Brain microvascular endothelial cell (primary cell): ENCODE measurements around the gene TUBA1B.
"Not testable (repeated sequence)": the region's sequence is repeated elsewhere in the genome, so short reads cannot be mapped to it uniquely, and the experiment has no call there.

Experiments used
- DNase-seq: peaks from one replicate; pipeline ENCODE4 v3.0.0-alpha.2; 2020
- H3K27ac ChIP-seq: fragments of 250-450 bp; sonication (Bioruptor Pico); 2 replicates; pipeline ENCODE4 v1.5.1; 2020; ENCODE audit warnings: mild to moderate bottlenecking, moderate library complexity
- H3K27me3 ChIP-seq: fragments of 250-450 bp; sonication (Bioruptor Pico); replicated peaks from 2 replicates; pipeline ENCODE4 v1.5.1; 2020; ENCODE audit warnings: mild to moderate bottlenecking
- H3K36me3 ChIP-seq: fragments of 250-450 bp; sonication (Bioruptor Pico); replicated peaks from 2 replicates; pipeline ENCODE4 v1.5.1; 2020; ENCODE audit warnings: mild to moderate bottlenecking
- H3K4me3 ChIP-seq: 2 replicates; pipeline ENCODE4 v1.5.1; 2011; ENCODE audit warnings: low read depth, mild to moderate bottlenecking, control low read depth, low read length, moderate library complexity
- CTCF ChIP-seq: IDR thresholded peaks from 2 replicates; pipeline ENCODE4 v1.5.1; 2011; ENCODE audit warnings: low read depth, mild to moderate bottlenecking, moderate library complexity, low read length, control low read depth, inconsistent platforms; ENCODE audit errors: missing control alignments
- in situ Hi-C: cut with HindIII; loops from 2 replicates; pipeline ENCODE4 v1.10.0; 2017; ENCODE audit warnings: low sequenced_read_pairs, low pct_ligation_motif_present

TUBA1B gene

GRCh38 chr12:49131051-49131893 lies at the start of gene TUBA1B:
Gene TUBA1B (minus strand): TSS chr12:49131395. CDS start chr12:49131300, 95 bp downstream.
- in situ Hi-C loops, result no loop called here
- Histone ChIP-seq H3K27ac (peak within 1 kb of the TSS; percentile 98), H3K27me3 (no peaks in the 10 kb centered on the region), H3K4me3 (peak within 1 kb of the TSS; percentile 98), H3K36me3 (peaks cover 36% of the 10 kb centered on the region)
- TF ChIP-seq CTCF, result no peak
- peak; percentile 77 for DNase-seq

GRCh38 chr12:49174218-49174617 lies 43.0 kb upstream of the TUBA1B start:
- in situ Hi-C loops, result no loop called here
- no peak for TF ChIP-seq CTCF
- DNase-seq, result no peak
- Histone ChIP-seq H3K27me3 (no peaks in the 10 kb centered on the region), H3K36me3 (no peaks in the 10 kb centered on the region), H3K4me3 (no peak overlapping the region), H3K27ac (no peak overlapping the region)

DNA sequence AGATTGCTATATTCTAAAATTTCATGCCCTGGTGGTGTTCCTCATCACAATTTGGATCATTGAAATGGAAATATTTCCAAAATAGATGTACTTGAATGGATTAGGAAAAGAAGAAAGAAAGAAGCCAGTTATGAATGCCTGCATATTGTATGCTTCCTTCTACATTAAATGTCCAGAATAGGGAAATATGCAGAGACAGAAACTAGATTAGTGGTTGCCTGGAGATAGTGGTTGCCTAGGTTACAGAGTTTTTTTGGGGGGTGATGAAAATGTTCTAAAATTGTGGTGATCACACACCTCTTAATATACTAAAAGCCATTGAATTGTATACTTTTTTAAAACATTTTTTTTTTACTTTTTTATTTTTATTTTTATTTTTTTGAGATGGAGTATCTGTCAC lies 39.7 kb upstream of the TUBA1B start:
- Histone ChIP-seq H3K27me3 (no peaks in the 10 kb centered on the region), H3K4me3 (no peak overlapping the region), H3K27ac (no peak overlapping the region), H3K36me3 (no peaks in the 10 kb centered on the region)
- DNase-seq, result no peak
- no peak for TF ChIP-seq CTCF
- in situ Hi-C loops, result no loop called here

GRCh38 chr12:49165114-49165513 lies 33.9 kb upstream of the TUBA1B start:
- no peak for TF ChIP-seq CTCF
- Histone ChIP-seq H3K4me3 (no peak overlapping the region), H3K36me3 (no peaks in the 10 kb centered on the region), H3K27ac (no peak overlapping the region), H3K27me3 (no peaks in the 10 kb centered on the region)
- in situ Hi-C loops, result no loop called here
- DNase-seq, result no peak

DNA sequence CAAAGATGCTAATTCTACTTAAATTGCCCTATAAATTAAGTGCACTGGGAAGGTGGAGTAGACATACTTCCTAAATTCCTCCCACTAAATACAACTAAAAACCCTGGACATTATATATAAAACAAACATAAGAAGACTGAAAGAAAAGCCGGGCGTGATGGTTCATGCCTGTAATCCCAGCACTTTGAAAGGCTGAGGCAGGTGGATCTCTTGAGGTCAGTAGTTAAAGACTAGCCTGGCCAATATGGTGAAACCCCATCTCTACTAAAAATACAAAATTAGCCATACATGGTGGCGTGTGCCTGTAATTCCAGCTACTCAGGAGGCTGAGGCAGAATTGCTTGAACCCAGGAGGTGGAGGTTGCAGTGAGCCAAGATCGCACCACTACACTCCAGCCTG lies 30.7 kb upstream of the TUBA1B start:
- H3K27ac ChIP-seq, in situ Hi-C loops, H3K4me3 ChIP-seq, H3K36me3 ChIP-seq, DNase-seq, H3K27me3 ChIP-seq: not testable (repeated sequence)

- TF ChIP-seq CTCF, result no peak
- Histone ChIP-seq H3K27me3 (no peaks in the 10 kb centered on the region), H3K4me3 (no peak overlapping the region), H3K36me3 (no peaks in the 10 kb centered on the region), H3K27ac (no peak overlapping the region)
- DNase-seq, result no peak
- in situ Hi-C loops, result no loop called here
Measured at GRCh38 chr12:49161092-49161795, 30.0 kb upstream of the TUBA1B start.
